IPS DF 4.7 (cell line): ENCODE results near the gene ZNF592.

Source experiments
- DNase-seq: peaks from one replicate; pipeline ENCODE4 v3.0.0-alpha.2; 2013; ENCODE audit warnings: low spot score; ENCODE audit errors: extremely low read depth

Gene ZNF592

GRCh38 chr15:84775867-84776449 lies 27.6 kb downstream of the ZNF592 start:
- no peak for DNase-seq

GRCh38 chr15:84778194-84778593 lies 29.8 kb downstream of the ZNF592 start:
- DNase-seq, result no peak

GRCh38 chr15:84780492-84780891 lies 32.1 kb downstream of the ZNF592 start:
- no peak for DNase-seq

- no peak for DNase-seq
Measured at GRCh38 chr15:84781495-84781894, 33.1 kb downstream of the ZNF592 start.

- DNase-seq, result no peak
Measured at GRCh38 chr15:84782346-84782745, 34.0 kb downstream of the ZNF592 start.

- DNase-seq, result no peak
Measured at GRCh38 chr15:84783493-84784251, 35.3 kb downstream of the ZNF592 start.

GRCh38 chr15:84784262-84784661 lies 35.9 kb downstream of the ZNF592 start:
- no peak for DNase-seq

GRCh38 chr15:84785053-84785452 lies 36.7 kb downstream of the ZNF592 start:
- no peak for DNase-seq

- no peak for DNase-seq
Measured at GRCh38 chr15:84788500-84788899, 40.1 kb downstream of the ZNF592 start.

- no peak for DNase-seq
Measured at GRCh38 chr15:84789762-84790161, 41.4 kb downstream of the ZNF592 start.

GRCh38 chr15:84790676-84791075 lies 42.3 kb downstream of the ZNF592 start:
- DNase-seq, result no peak

- DNase-seq, result no peak
Measured at GRCh38 chr15:84791763-84792162, 43.4 kb downstream of the ZNF592 start.

GRCh38 chr15:84793431-84794161 lies 45.2 kb downstream of the ZNF592 start:
- DNase-seq, result no peak

GRCh38 chr15:84794162-84794547 lies 45.8 kb downstream of the ZNF592 start:
- DNase-seq, result no peak

- DNase-seq, result no peak
Measured at GRCh38 chr15:84795186-84795585, 46.8 kb downstream of the ZNF592 start.

- DNase-seq, result no peak
Measured at GRCh38 chr15:84797212-84797611, 48.8 kb downstream of the ZNF592 start.

GRCh38 chr15:84797801-84798200 lies 49.4 kb downstream of the ZNF592 start:
- DNase-seq, result no peak

GRCh38 chr15:84798436-84798946 lies 50.1 kb downstream of the ZNF592 start:
- no peak for DNase-seq

- DNase-seq, result no peak
Measured at GRCh38 chr15:84799511-84800187, 51.3 kb downstream of the ZNF592 start.

GRCh38 chr15:84800365-84800806 lies 52.0 kb downstream of the ZNF592 start:
- DNase-seq, result no peak

- DNase-seq, result no peak
Measured at GRCh38 chr15:84804005-84804900, 55.9 kb downstream of the ZNF592 start.
